ENCODE results near the gene DAB1.

DAB1 gene

DNA sequence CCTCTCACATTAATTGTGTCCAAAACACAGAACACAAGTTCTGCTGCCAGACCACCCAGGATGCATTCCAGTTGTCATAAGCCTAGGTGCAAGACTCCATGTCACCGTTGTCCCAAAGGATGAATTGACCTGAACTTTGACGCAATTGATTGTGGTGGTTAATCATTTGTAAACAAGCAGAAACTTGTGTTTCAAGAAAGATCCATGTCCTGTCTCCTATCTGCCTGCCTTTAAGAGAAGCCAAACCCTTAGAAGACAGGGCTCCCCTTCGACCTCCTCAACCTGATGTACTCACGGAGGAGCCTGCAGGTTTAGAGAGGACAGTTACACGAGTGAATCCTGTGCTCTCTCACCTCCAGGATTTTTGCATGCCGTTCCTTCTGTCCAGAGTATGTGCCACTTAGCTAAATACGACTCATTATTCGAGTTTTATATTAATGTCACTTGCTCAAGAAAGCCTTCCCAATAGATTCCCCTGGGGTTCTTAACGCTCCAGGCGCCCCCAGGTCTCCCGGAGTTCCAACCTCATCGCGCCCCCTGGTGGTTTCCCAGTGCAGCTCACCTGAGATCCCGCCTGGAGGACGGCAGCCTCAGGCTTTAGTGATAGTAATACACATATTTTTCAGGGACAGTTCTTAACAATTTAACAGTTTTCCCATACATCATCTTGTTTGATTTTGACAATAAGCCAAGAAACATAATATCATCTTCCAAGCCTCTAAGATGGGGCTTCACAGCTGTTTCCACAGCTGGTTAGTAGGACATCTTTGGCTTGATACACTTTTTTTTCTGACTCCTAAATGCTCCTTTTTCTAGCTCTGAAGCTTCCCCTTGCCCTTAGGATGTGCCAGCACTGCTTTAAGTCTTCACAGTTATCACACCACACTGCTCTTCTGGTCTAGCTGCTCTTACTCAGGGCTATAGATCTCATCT, 455.7 kb downstream of the DAB1 start:
- no peak for DNase-seq

DNA sequence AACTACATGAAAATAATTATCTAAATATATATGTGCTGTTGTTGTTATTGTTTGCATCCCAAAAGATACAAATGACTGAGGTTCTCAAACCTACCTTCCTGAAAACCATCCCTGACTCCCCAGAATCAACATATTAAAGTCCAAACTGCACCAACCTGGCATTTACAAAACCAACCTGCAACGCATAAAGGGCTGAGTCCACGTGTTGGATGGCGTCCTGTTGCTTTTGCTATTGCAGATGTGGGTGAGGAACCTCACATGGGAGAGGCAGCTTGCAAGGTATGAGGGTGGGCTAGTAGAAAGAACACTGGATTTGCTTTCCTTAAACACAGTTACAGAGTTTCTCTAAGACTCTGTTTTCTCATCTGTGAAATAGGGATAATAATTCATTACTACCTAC, 456.5 kb downstream of the DAB1 start:
- no peak for DNase-seq

DNA sequence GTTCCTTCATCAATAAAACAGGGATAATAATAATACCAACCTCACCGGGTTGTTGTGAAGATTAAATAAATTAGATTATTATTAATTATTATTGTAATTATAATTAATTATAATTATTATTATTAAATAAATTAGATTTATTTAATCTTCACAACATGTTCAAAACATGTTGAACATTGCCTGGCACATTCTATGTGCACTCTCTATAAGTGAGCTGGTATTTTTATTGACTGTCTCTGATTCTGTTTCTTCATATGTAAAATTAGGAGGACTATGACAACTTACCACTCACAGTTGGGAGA, 457.2 kb downstream of the DAB1 start:
- no peak for DNase-seq

DNA sequence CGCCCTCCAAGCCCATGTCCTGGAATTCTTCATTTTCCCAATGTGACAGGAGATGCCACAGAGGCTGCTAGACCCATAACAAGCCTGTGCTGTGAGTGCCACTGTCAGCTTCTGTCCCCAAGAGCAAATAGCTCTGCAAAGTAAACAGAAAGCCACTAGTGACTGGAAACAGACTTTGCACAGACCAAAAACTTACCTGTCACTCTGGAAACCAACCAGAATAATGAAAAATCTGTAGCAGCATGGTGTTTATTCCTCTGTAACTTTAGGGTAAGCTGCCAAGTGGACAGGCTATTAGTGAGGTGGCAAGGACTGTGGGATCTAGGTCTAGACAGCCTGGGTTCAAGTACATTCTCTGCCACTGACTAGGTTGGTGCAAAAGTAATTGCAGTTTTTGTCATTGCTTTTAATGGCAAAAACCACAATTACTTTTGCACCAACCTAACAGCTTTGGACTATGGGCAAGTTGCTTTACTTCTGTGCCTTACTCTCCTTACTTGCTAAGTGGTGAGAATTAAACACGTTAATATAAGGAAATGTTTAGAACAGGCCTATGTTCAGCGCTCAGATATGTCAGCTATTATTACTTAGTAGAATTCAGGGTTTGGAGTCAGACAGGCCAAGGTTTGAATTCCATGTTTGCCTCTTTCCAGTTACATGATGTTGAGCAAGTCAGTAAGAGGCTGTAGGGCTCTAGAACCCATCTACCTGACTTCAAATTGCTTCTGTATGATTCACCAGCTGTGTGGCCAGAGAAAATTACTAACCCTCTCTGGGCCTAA, 457.8 kb downstream of the DAB1 start, which contains the start of gene C8B:
C8B (minus strand) TSS at position 100 of the 782 bp plus-strand sequence; CDS start at position 33, 67 bp downstream.
- DNase-seq = no peak

DNA sequence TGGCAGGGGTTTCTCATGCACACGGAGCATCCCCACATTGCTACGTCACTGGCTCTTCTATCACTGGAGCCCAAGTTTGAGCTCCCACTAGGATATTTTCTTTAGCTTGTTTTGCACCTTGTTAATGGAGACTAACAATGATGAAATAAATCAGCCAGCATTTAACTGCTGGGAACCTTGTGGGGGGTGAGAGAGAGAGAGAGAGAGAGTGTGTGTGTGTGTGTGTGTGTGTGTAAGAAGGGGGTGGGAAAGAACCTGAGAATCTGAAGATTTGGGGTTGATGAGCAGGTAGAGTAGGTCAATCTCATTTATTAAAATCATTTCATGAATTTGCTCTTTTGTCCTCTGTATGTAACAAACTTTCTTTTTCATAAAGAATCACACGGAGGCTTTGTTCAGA, 458.7 kb downstream of the DAB1 start:
- DNase-seq = no peak

DNA sequence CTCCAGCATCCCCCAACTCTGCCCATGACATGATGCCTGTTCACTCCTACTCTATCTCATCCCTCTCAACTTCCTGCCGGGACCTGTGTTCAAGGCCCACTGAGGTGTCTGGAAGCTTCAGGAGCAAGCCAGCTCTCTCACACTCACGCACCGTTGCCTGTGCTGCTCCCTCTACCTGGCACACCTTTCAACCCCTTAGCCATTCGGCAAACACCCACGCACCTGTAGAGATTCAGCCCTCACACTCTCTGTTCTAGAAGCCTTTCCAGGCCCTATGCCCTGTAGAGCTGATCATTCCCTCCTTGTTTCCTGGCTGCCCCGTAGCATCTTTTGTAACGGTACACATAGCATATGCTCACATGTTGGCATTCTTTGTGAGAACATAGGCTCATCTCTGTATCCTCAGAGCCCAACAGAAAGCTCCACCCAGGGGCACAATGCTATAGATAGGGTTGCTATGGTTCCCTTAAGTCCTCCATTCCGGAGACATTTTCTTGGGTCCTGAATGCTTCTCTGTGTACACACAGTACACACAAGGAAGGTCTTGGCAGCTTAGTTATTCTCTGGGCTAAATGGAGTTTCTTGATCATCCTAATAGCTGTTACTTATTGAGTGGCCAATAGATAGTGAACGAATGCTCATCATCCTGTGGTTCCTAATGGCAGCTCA, 459.4 kb downstream of the DAB1 start:
- no peak for DNase-seq

DNA sequence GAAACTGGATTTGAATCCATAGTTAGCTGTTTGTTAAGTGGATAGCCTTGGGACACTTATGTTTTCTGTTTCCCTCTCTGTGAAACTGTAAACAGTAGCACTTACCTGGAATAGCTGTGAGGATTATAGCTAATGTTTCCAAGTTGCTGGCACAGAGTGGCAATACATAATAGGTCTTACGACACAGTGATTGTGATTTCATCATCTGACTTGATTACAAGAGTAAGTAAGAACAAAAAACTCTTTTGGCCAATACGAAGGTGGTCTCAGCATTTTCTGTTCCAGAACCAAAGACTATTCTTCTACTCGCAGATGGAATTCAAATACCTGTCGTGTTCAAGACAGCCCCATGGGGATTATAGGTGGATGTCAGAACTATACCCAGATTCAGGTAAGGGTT, 460.2 kb downstream of the DAB1 start:
- DNase-seq = no peak

DNA sequence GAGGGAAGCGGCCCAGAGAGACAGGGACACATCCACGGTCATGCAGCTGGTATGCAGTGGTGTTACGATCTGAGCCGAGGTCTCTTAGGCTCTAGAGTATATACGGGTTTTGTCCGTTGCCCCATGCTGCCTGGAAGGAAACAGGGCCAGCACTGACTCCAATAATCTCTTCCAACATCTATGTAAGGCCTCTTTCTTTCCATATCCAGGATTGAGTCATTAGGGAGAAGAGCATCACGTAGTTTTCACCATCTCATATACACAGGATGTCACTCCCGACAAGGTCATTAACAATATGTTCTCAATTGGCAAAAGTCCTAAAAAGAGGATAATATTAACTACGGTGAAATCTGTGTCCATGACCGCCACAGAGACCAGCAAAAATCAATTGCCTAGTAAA, 462.4 kb downstream of the DAB1 start:
- DNase-seq = no peak

DNA sequence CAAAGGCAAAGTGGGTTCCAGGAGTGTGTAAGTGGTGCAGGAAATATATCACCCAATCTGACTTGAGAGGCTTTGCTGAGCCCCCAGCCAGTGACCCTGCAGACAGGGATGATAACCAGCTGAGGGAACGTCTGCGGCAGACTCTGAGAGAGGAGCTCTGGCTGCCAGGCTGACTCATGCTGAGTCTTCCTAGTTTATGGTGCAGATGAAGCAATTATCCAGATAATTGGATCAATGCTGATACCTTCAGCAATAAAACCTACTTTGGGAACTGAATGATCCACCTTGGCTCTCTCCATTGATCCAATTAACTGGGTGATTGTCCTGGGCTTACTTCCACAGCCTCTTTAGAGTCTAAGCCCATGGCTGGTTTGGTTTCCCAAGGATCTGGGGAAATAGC, 465.3 kb downstream of the DAB1 start:
- no peak for DNase-seq

DNA sequence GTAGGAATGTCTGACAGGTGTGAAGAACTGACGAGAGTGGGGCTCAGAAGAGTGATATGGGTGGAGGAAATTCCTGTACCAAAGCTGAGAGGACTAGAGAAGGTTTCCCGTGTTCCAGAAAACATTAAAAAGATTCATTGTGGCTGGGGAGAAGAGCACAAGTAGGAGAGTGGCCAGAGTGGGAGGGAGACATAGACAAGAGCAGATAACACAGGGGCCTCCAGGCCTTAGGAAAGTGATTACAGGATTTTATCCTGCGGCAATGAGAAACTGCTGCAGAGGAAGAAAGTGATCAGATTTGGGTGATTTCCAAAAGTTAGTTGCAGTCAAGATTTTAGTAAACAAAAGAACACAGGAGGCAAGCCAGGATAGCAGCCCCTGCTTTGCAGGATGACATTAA, 465.9 kb downstream of the DAB1 start:
- no peak for DNase-seq

DNA sequence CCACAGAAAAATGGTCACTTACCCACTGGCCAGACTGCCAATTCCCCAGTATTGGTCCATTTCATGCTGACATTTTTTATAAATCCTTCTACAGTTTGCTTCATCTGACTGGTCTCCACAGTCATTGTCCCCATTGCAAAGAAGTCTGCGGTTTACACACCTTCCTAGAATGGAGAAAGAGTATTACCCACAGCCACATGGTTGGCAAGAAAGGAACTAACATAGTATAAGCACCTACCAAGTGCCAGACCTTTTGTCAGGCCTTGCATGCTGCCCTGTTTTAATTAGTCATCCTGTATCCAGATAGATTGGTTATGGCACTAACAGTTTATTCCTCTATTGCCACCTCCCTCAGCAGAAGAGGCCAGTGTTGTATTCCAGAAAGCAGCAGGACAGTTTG, 469.2 kb downstream of the DAB1 start:
- no peak for DNase-seq

DNA sequence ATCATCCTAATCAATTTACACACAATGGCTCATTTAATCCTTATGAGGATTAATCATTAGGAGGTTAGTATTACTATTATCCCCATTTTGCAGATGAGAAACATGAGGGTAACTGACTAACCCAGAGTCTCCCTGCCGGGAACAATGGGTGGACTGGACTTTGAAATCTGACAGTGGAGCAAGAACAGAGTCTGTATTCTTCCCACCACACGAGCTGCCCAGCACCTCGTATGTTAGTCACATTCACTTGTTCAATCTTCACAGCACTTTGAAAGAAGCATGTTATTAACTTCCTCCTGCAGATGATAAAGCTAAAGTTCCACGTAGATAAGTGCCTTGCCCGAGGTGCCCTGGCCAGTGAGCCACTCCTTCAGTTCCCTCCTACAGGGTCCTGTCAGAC, 470.5 kb downstream of the DAB1 start:
- no peak for DNase-seq

DNA sequence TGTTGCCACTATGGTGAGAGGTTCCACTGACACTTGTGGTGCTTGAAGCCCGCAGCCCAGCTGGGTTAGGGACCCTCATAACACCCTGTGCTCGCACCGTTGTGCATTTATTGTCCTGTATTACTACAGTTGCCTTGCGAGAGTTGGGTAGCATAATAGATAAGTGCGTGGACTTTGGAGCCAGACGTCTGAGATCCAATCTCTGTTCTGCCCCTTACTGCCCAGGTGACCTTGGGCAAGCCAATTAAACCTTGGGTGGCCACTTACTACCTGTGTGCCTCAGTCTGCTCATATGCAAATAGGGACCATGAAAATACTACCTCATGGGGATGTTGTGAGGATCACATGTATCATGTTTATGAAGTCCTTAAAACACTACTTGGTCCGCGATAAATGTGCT, 471.4 kb downstream of the DAB1 start:
- no peak for DNase-seq

DNA sequence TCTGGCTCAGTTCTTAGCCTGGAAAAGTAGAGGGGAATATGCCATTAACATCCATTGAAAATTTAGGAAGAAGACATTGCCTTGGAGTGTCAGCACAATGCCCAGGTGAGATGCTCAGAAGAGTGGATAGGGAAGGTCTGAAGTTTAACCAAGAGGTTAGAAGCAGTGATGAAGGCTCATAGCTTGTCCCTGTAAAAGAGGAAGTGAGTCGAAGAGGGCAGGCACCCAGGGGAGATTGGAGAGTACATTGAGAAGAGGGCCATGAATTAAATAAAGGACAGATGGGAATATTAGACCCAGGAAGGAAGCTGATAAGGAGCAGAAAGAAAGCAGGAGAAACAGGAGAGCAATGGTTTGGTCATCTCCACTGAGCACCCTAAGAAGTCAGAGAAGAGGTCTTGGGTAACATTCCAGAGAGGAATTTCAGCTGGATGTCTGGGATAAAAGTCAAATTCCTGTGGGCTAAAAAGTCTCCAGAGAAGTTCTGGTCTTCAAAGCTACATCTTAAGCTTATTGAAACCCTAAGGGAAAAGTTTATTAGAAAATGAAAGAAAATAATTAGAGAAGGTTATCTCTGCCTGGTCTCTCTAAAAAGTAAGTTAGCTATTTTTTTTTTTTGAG, 475.3 kb downstream of the DAB1 start:
- DNase-seq = no peak

All from GF-D8 (cell line).